Pancreas (tissue), 10 donors: Measurements from ENCODE around the gene LRRC4C. TPM values are rescaled to one million over a fixed set of nuclear protein-coding genes. Genes with fewer than 3 reads are reported as not detected.
A peak's percentile ranks its signal among the peaks of the same experiment; 100 is the strongest.

Experiments
- ATAC-seq, 4 donors: fragments of 200-7000 bp; cut with Tn5 transposase; one replicate each; pipeline versions ENCODE4 v1.8.0 to v1.9.1; 2020; ENCODE audit warnings: mild to moderate bottlenecking in 4 of 4, moderate library complexity in 4 of 4
- DNase-seq, 6 donors: peaks; one replicate each; pipeline ENCODE4 v3.0.0-alpha.2; 2020
- FAIRE-seq: peaks from 2 replicates; lab custom pipeline; 2012; peaks lifted over from hg19 to GRCh38; lab: Jason Lieb, UNC
- H3K27ac ChIP-seq, 4 donors: fragments of 200-600 bp; sonication (generic); 1 replicate in 3 of 4; 2 replicates in 1 of 4; pipeline versions ENCODE4 v1.5.0 to v1.8.0; 2020
- H3K27me3 ChIP-seq, 4 donors: fragments of 200-600 bp; one replicate each; pipeline ENCODE4 v1.8.0; 2021
- H3K36me3 ChIP-seq, 3 donors: fragments of 200-600 bp; sonication (generic) in 1 of 3; one replicate each; pipeline versions ENCODE4 v1.5.0 to v1.8.0; 2020 to 2021
- H3K4me1 ChIP-seq, 3 donors: fragments of 200-600 bp; one replicate each; pipeline ENCODE4 v1.8.0; 2021
- H3K4me3 ChIP-seq, 4 donors: fragments of 200-600 bp; sonication (generic) in 2 of 4; one replicate each; pipeline versions ENCODE4 v1.5.0 to v1.8.0; 2020 to 2021
- H3K9me3 ChIP-seq, 4 donors: fragments of 200-600 bp; one replicate each; pipeline ENCODE4 v1.8.0; 2021
- CTCF ChIP-seq, 4 donors: fragments of 200-600 bp; sonication (generic) in 3 of 4; IDR thresholded peaks; one replicate each; pipeline versions ENCODE4 v1.5.0 to v1.8.0; 2021; ENCODE audit warnings: antibody characterized with exemption in 4 of 4
- WGBS, 2 donors: extraction: QIAGEN DNeasy Blood & Tissue Kit; methylation state at CpG; one replicate each; pipeline ENCODE4 v1.1.7; 2013; 5-methylcytosine and 5-hydroxymethylcytosine counted together
- intact Hi-C, 3 donors: fragments of 100-400 bp; cut with DNase I; formaldehyde crosslinking; loops; one replicate each; pipeline versions ENCODE4 v1.11.1 to v1.14.2; 2022
- polyA plus RNA-seq, 2 donors: library from polyadenylated mRNA; stranded (reverse); fragments of 200-250 nt; gene quantifications; one replicate each; pipeline ENCODE4 v1.2.3, GENCODE V29; 2013
- total RNA-seq, 6 donors: library from RNA; stranded (reverse); fragmentation: NEBNext Ultra II Directional in 4 of 6; extraction: Animal tissue kit (Norgen Biotek cat#: 25700) in 4 of 6; gene quantifications; one replicate each; pipeline versions ENCODE4 v1.2.1 to v1.2.4, GENCODE V29; 2021 to 2023
- donor health status: healthy with polysubstance abuse.
- donor health status: DM: no; HTN: no; CAD: no; lungs with moderate emphysema.
- donor health status: DM: no; HTN: no; CAD: no.
- donor health status: control.
- donor health status: control.
- donor health status: Bipolar disorder and iron deficiency.
- donor health status: DM: yes; HTN: yes; CAD: no.
- donor health status: DM: no; HTN: no; CAD: no.
- donor health status: DM: no; HTN: no; CAD: no.
- donor health status: DM: yes; HTN: yes; CAD: no.

LRRC4C gene
- total and polyA plus RNA-seq, 8 donors = 0.04 to 0.84 (median 0.16) TPM

GRCh38 chr11:40370821-40371616 lies 1088.4 kb downstream of the LRRC4C start:
- Histone ChIP-seq H3K4me1 (no peaks in the 10 kb centered on the region), H3K27ac (no peak overlapping the region), H3K4me3 (no peak overlapping the region), H3K27me3 (no peaks in the 10 kb centered on the region), H3K9me3 (no peaks in the 10 kb centered on the region), H3K36me3 (no peaks in the 10 kb centered on the region)
- intact Hi-C loops = no loop called here
- 31 to 32% methylated on average over 5 of the region's 5 CpGs for WGBS, 2 donors
- no peak for FAIRE-seq
- DNase-seq = no peak
- ATAC-seq = no peak
- TF ChIP-seq CTCF (IDR thresholded peaks at IDR 0.05) = no peak

- H3K4me3 ChIP-seq = no peak overlapping the region
- H3K9me3 ChIP-seq = no peaks in the 10 kb centered on the region
- H3K4me1 ChIP-seq = no peaks in the 10 kb centered on the region
- H3K27ac ChIP-seq = no peak overlapping the region
- intact Hi-C loops = no loop called here
- FAIRE-seq (no peak), ATAC-seq (peak in 3 of 4 donors; percentile 29 to 73 (median 50)), DNase-seq (no peak)
- no peaks in the 10 kb centered on the region for H3K36me3 ChIP-seq
- TF ChIP-seq CTCF (IDR thresholded peaks at IDR 0.05) = no peak
- 14 to 24% methylated on average over 5 of the region's 5 CpGs for WGBS, 2 donors
- H3K27me3 ChIP-seq = no peaks in the 10 kb centered on the region
These were observed 1099.2 kb downstream of the LRRC4C start for GRCh38 chr11:40360206-40360798.

GRCh38 chr11:40354121-40354520 lies 1105.3 kb downstream of the LRRC4C start:
- no peak overlapping the region for H3K4me3 ChIP-seq
- 78 to 84% methylated on average over 4 of the region's 4 CpGs for WGBS, 2 donors
- no peak for TF ChIP-seq CTCF (IDR thresholded peaks at IDR 0.05)
- H3K4me1 ChIP-seq = no peaks in the 10 kb centered on the region
- FAIRE-seq (no peak), ATAC-seq (no peak), DNase-seq (no peak)
- intact Hi-C loops = no loop called here
- no peaks in the 10 kb centered on the region for H3K27me3 ChIP-seq
- no peak overlapping the region for H3K27ac ChIP-seq
- no peaks in the 10 kb centered on the region for H3K9me3 ChIP-seq
- no peaks in the 10 kb centered on the region for H3K36me3 ChIP-seq

GRCh38 chr11:40340911-40341310 lies 1118.5 kb downstream of the LRRC4C start:
- no peak for TF ChIP-seq CTCF (IDR thresholded peaks at IDR 0.05)
- intact Hi-C loops = no loop called here
- Histone ChIP-seq H3K27me3 (no peaks in the 10 kb centered on the region), H3K27ac (no peak overlapping the region), H3K4me1 (peaks cover 0 to 10% (median 0%) of the 10 kb centered on the region in 3 donors), H3K9me3 (no peaks in the 10 kb centered on the region), H3K4me3 (no peak overlapping the region), H3K36me3 (no peaks in the 10 kb centered on the region)
- WGBS, 2 donors = 32 to 37% methylated on average over 3 of the region's 3 CpGs
- no peak for DNase-seq
- FAIRE-seq = no peak
- ATAC-seq = no peak

- FAIRE-seq (no peak), ATAC-seq (no peak), DNase-seq (no peak)
- H3K4me1 ChIP-seq = peaks cover 0 to 10% (median 0%) of the 10 kb centered on the region in 3 donors
- no peak for TF ChIP-seq CTCF (IDR thresholded peaks at IDR 0.05)
- no peak overlapping the region for H3K4me3 ChIP-seq
- H3K36me3 ChIP-seq = no peaks in the 10 kb centered on the region
- intact Hi-C loops = no loop called here
- H3K27me3 ChIP-seq = no peaks in the 10 kb centered on the region
- H3K9me3 ChIP-seq = no peaks in the 10 kb centered on the region
- 55 to 61% methylated on average over 6 of the region's 6 CpGs for WGBS, 2 donors
- no peak overlapping the region for H3K27ac ChIP-seq
These were observed 1120.7 kb downstream of the LRRC4C start for GRCh38 chr11:40338739-40339138.
